ES-I3 (cell line): Measurements from ENCODE around the gene CGNL1.

ENCODE experiments used
- H3K36me3 ChIP-seq: 2 replicates; pipeline ENCODE4 v1.6.1; 2013; ENCODE audit warnings: mild to moderate bottlenecking, low read length, control low read depth, moderate library complexity; ENCODE audit not compliant: insufficient read depth
- H3K4me1 ChIP-seq: 2 replicates; pipeline ENCODE4 v1.6.1; 2013; ENCODE audit warnings: mild to moderate bottlenecking, control low read depth, low read length; ENCODE audit not compliant: insufficient read depth
- H3K9ac ChIP-seq: 2 replicates; pipeline ENCODE4 v1.6.1; 2013; ENCODE audit warnings: low read depth, mild to moderate bottlenecking, low read length, moderate library complexity
- H3K9me3 ChIP-seq: 2 replicates; pipeline ENCODE4 v1.6.1; 2013; ENCODE audit warnings: mild to moderate bottlenecking, low read length, moderate library complexity; ENCODE audit not compliant: control insufficient read depth, insufficient read depth

The CGNL1 gene

GRCh38 chr15:57551715-57552677 lies 175.7 kb downstream of the CGNL1 start:
- Histone ChIP-seq H3K9ac (no peak overlapping the region), H3K9me3 (no peaks in the 10 kb centered on the region), H3K36me3 (0 out of 2 replicates have a peak, but pooled peaks cover 7% of the 10 kb centered on the region), H3K4me1 (peaks cover 41% of the 10 kb centered on the region)

DNA sequence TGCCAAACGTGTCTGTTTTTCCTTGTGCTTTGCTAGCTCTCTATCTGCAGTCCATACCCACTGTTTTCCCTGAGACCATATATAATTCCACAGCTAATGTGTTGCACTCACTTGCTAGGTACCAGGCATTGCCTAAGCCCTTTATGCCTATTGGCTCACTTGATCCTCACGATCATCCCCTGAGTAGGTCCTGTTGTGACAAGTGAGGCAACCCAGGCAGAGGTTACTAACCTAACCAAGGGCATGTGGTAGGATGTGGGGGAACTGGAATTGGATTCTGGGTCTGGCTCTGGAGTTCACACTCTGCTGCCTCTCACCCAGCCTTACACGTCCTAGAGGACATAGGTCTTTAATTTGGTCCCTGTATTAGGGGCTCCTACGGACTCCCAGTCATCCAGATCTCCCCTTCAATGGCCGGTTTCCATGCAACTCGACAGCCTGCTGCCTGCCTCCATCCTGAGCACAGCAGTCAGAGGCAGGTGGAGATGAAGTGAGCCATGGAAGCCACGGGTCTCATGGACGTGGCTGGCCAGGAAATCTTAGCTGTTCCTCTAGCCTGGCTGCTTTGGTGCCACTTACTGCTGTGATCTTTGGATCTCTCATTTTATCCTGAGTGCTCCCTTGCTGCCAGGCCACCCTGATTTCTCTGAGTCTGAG lies 176.5 kb downstream of the CGNL1 start:
- Histone ChIP-seq H3K36me3 (0 out of 2 replicates have a peak, but pooled peaks cover 7% of the 10 kb centered on the region), H3K4me1 (peaks cover 41% of the 10 kb centered on the region), H3K9ac (no peak overlapping the region), H3K9me3 (no peaks in the 10 kb centered on the region)

- Histone ChIP-seq H3K9me3 (no peaks in the 10 kb centered on the region), H3K36me3 (0 out of 2 replicates have a peak, but pooled peaks cover 7% of the 10 kb centered on the region), H3K9ac (no peak overlapping the region), H3K4me1 (peaks cover 41% of the 10 kb centered on the region)
Observed at GRCh38 chr15:57553526-57553925, 177.2 kb downstream of the CGNL1 start.

DNA sequence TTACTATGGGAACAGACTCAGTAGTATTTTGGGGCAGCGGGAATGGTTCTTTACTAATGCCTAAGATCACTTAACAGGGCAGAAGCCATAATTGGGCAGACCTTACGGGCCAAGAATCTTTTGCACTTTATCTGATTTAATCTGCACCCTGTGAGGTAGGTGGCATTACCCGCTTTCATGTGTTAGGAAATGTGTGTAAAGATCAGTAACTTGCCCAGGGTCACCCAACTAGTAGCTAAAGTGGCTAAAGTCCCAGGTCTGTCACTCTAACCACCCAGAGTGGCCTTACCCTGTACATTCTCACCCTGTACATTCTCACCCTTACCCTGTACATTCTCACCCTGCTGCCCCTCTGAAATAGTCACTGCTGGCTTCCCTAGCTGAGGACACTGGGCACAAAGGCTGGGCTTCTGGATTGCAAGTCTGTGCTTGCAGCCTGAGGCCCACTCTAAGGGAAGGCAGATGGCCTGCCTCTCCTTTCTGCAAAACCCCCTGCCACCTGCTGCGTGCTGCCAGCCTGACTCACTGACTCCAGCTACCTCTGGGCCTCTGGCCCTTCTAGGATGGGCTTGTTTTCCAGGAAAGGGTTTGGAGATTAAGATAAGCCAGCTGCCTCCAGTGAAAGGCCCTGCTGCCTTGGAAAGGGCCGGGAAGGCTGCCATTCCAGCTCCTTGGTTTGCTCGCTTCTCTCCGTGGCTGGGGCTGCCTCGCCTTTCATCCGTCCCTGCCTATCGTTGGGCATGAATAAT lies 177.9 kb downstream of the CGNL1 start:
- Histone ChIP-seq H3K4me1 (peaks cover 41% of the 10 kb centered on the region), H3K9ac (no peak overlapping the region), H3K36me3 (0 out of 2 replicates have a peak, but pooled peaks cover 7% of the 10 kb centered on the region), H3K9me3 (no peaks in the 10 kb centered on the region)

DNA sequence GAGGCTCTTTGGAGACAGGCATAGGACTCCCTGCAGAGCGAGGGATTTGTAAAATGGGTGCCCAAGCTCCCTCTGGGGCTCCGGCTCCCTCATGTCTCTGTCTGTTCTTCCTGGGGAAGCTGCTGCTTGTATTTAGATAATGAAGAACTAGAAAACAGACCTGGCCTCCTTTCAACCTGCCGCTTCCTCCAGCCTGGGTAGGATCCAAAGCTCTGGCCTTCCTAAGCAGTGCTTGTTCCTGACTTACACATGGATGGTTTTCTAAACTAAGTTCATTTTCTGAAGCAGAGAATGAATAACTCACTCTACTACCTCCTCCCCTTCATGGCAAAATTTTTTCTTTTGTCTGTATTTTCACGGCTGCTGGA lies 178.5 kb downstream of the CGNL1 start:
- Histone ChIP-seq H3K9ac (no peak overlapping the region), H3K9me3 (no peaks in the 10 kb centered on the region), H3K4me1 (peaks cover 41% of the 10 kb centered on the region), H3K36me3 (0 out of 2 replicates have a peak, but pooled peaks cover 7% of the 10 kb centered on the region)

DNA sequence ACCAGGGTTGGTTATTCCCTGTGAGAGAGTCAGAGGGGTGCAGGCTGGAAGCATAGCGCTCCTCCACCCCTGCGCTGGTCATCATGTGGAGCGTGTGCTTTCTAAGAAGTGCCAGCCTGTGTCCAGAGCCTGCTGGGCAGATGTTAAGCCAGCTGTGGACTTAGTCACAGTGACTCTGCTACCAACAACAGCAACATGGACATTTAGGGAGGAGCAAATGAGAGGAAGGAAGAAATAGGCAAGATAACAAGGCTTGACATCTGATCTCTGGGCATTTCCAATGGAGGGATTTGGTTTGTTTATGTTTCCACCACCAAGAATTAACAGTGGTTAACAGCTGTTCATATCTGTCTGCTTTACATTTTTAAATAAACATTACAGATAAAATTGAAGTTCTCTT lies 179.0 kb downstream of the CGNL1 start:
- H3K36me3 ChIP-seq: 0 out of 2 replicates have a peak, but pooled peaks cover 7% of the 10 kb centered on the region
- peaks cover 41% of the 10 kb centered on the region for H3K4me1 ChIP-seq
- H3K9me3 ChIP-seq: no peaks in the 10 kb centered on the region
- H3K9ac ChIP-seq: no peak overlapping the region

- Histone ChIP-seq H3K36me3 (no peaks in the 10 kb centered on the region), H3K9ac (no peak overlapping the region), H3K9me3 (no peaks in the 10 kb centered on the region), H3K4me1 (peaks cover 33% of the 10 kb centered on the region)
Observed at GRCh38 chr15:57556040-57556439, 179.7 kb downstream of the CGNL1 start.

GRCh38 chr15:57557267-57557666 lies 181.0 kb downstream of the CGNL1 start:
- peaks cover 24% of the 10 kb centered on the region for H3K4me1 ChIP-seq
- no peaks in the 10 kb centered on the region for H3K36me3 ChIP-seq
- H3K9ac ChIP-seq: no peak overlapping the region
- no peaks in the 10 kb centered on the region for H3K9me3 ChIP-seq

- H3K36me3 ChIP-seq: no peaks in the 10 kb centered on the region
- peaks cover 19% of the 10 kb centered on the region for H3K4me1 ChIP-seq
- no peak overlapping the region for H3K9ac ChIP-seq
- no peaks in the 10 kb centered on the region for H3K9me3 ChIP-seq
Observed at GRCh38 chr15:57557810-57558209, 181.5 kb downstream of the CGNL1 start.

DNA sequence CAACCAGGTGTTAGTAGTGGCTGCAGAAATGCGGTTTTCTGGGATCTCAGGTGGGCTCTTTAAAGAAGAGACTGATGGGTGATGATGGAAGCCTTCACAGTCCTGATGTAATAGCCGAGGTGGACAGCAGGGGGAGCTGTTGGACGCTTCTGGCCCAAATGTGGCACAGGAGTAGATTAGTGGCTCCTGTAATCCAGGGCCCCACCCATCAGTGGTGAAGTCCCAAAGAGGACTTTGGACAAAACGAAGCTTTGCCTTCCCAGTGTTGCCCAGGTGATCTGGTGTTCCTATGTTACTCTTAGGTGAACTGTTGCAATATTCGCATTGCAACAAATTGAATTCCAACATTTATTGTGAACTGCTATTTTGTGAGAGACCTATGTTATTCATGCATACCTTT lies 183.6 kb downstream of the CGNL1 start:
- Histone ChIP-seq H3K9ac (no peak overlapping the region), H3K9me3 (no peaks in the 10 kb centered on the region), H3K4me1 (peaks cover 4% of the 10 kb centered on the region; the same call in 1 of the 2 replicates), H3K36me3 (no peaks in the 10 kb centered on the region)

DNA sequence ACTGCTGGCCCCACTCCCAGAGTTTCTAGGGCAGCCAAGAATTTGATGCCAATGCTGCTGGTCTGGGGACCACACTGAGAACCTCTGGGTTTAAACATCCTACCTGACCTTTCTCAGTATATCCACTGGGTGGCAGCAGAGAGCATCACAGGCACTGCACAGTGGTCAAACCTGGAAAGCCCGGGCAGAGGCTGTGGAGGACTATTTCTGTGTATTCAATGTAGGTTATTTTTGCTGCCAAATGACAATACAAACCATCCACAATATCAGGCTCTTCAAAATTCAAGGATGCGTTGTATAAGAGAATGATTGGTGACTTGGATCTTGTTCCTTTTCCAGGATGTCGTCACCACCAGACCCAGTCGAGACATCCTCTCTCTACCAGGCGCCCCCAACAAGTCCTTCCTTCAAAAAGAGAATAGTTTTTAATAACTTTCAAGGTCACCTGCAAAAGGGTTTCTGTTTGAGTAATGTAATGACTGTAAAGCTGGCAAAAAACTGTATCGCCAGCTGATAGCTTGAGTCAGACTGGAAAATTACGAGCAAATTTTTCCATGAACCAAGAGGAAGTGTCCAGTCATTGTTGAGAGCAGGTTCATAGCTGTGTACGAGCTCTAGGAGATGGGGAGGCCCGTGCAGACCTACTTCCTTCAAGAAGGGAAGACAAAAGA lies 184.9 kb downstream of the CGNL1 start:
- Histone ChIP-seq H3K9me3 (no peaks in the 10 kb centered on the region), H3K9ac (no peak overlapping the region), H3K4me1 (no peaks in the 10 kb centered on the region), H3K36me3 (no peaks in the 10 kb centered on the region)

DNA sequence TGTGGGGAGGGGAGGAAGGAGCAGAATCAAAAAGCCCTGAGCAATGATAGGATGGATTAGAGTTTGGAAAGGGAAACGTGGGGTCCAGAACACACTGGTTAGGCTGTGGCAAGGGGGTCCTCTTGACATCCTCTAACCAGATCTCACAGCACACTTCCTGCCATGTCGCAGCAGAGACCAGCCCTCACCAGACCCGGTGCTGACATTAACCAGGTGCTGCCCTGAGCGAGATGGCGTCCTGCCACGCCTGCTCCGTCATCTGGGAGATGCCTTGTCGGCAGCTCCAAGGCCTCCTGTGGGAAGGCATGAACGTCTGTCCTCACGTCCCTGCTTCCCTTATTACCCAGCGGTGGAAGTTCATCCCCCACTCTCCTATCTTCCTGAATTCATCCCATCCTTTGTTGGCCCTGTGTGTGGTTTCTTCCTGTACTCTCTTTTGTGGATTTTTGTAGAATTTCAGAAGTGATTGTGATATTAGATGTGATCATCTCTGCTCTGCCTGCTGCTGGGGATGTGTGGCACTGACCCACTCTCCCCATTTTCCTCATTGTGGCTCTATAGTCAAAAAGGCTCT lies 186.0 kb downstream of the CGNL1 start:
- H3K9ac ChIP-seq: no peak overlapping the region
- H3K9me3 ChIP-seq: no peaks in the 10 kb centered on the region
- no peaks in the 10 kb centered on the region for H3K4me1 ChIP-seq
- no peaks in the 10 kb centered on the region for H3K36me3 ChIP-seq

DNA sequence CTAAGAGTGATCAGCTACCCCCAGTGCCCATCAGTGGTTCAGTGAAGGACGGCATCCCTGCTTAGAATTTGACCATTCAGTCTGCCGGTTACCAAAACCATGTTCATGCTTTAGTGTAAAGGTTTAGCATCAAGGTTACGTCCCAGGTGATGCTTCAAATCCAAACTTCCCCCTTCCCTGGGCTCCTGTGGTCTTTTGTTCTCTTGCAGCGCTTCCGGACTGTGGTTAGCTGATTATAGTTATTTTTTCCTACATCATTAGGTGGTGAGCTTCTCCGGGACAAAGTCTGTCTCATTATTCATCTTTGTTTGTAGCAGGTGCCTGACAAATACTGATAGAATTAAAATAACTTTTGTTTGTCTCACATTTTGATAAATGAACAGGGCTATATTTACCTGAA lies 187.1 kb downstream of the CGNL1 start:
- Histone ChIP-seq H3K9me3 (no peaks in the 10 kb centered on the region), H3K36me3 (no peaks in the 10 kb centered on the region), H3K4me1 (no peaks in the 10 kb centered on the region), H3K9ac (no peak overlapping the region)
